Midbrain (tissue), 1 donor: ENCODE results near the gene PHTF2.
"Not testable (repeated sequence)": the region's sequence is repeated elsewhere in the genome, so short reads cannot be mapped to it uniquely, and the experiment has no call there.

ENCODE experiments used
- DNase-seq: peaks from one replicate; lab custom pipeline; 2025; lab: John Stamatoyannopoulos, UW

The PHTF2 gene

DNA sequence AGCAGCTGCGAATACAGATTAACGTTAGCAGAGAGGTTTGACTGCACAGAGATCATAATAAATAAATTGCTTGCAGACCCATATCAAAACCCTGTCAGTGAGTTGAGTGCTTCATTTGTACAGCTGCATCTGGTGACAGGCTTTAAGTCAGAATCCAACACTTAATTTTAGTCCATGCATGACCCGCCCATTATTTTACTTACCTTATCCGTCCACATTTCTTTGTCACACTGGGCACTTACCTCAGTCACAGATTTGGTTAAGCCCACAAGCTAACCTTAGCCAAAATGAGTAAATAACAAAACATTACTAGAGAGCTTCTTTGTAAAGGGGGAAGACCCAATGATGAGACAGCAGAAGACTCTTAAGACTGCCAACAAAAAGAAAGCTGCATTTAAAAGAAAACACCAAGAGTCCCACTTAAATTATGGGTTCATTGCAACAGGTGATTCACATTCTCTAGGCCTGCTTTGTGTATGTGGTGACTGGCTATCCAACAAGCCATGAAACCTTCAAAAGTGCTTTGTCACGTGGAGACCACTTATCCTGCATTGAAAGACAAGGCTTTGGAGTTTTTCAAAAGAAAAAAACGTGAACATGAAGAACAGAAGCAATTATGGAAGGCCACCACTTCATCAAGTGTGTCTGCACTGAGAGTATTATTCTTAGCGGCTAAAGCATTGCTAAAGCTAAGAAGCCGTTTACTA is 32.2 kb downstream of the PHTF2 start:
- no peak for DNase-seq

GRCh38 chr7:77831481-77831880 is 32.9 kb downstream of the PHTF2 start:
- no peak for DNase-seq

DNA sequence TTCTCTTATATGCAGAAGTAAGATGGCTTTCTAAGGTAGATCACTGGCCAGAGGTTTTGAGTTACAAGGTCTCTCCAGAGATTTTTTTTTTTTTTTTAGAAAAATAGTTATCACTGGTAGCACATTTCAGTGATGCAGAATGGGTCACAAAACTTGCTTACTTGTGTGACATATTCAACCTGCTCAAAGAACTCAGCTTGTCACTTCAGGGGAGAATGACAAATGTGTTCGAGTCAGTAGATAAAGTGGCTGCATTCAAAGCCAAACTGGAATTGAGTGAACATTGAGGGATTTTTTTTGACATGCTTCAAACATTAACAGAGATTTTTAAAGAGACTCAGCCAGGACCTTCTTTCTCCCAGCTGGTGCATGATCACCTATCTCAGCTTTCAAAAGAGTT is 33.4 kb downstream of the PHTF2 start:
- no peak for DNase-seq

GRCh38 chr7:77833136-77833535 is 34.6 kb downstream of the PHTF2 start:
- DNase-seq, result no peak

GRCh38 chr7:77836425-77836824 is 37.9 kb downstream of the PHTF2 start:
- not testable (repeated sequence) for DNase-seq

- DNase-seq, result no peak
Measured at GRCh38 chr7:77837275-77837674, 38.7 kb downstream of the PHTF2 start.

GRCh38 chr7:77837966-77838365 is 39.4 kb downstream of the PHTF2 start:
- DNase-seq, result no peak

DNA sequence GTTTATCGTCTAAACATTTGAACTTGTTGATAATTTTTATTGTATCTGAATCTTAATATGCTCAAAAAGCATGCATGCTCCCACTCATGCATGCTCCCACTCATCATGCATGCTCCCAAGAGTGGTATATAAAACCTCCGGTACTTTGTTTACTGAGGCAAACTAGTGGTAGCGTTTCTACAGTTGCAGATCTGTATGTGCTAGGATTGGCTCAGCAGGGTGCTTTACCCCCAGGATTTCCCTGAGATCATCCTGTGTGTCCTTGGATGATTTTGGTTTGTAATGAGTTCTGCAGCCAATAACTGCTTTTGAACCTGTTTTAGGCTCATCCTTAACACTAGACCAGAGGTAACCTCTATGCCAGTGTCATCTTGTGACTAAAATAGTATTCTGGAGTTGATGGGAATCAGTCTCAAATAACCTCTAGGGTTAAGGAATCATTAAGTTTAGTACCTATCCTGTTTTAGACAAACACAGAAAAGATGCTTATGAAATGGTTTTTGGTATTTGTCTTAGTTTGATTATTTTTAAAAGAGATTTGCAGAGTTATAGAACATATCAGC is 40.4 kb downstream of the PHTF2 start:
- no peak for DNase-seq

- DNase-seq, result no peak
Measured at GRCh38 chr7:77839919-77840318, 41.3 kb downstream of the PHTF2 start.

DNA sequence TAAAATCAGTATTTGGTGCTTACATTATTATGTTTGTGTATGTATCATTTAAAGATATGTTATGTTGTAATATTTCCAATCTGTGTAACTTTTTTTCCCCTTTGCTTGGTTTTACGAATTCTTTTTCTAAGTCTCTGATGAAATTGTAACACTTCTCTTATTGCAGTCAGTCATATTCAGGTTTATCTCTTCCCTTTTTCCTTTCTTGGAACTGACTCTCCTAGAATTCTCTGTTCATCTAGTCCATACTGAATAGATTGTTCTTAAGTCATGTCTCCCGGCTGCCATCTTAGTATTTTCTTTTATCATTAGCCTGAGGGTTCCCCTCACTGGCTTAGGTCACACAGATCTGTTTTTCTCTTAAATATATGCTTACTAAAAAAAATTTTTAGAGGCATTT is 44.6 kb downstream of the PHTF2 start:
- DNase-seq, result no peak

DNA sequence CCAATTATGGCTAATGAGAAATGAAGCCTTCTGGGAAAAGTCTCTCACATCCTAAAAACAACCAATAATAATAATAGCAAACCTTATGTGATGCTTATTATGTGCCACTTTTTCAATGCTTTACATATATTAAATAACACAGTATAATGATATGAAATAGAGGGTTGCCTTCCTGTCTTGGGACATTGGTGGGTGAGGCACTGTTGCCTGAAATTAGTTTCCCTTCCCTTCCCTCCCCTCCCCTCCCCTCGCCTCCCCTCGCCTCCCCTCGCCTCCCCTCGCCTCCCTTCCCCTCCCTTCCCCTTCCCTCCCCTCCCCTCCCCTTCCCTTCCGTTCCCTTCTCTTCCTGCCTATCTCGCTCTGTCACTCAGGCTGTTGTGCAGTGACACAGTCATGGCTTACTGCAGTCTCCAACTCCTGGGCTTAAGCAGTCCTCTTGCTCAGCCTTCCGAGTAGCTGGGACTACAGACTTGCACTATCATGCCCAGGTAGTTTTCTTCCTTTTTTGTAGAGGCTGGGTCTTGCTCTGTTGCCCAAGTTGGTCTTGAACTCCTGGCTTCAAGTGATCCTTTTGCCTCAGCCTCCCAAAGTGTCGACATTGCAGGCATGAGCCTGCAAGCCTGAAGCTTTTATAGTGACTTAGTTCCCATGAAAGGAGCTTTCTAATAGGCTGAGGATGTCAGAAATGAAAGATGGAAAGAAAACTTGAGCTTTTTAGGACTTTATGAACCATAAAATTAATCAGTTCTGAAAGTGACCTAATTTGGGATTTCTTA is 47.9 kb downstream of the PHTF2 start:
- DNase-seq, result no peak

DNA sequence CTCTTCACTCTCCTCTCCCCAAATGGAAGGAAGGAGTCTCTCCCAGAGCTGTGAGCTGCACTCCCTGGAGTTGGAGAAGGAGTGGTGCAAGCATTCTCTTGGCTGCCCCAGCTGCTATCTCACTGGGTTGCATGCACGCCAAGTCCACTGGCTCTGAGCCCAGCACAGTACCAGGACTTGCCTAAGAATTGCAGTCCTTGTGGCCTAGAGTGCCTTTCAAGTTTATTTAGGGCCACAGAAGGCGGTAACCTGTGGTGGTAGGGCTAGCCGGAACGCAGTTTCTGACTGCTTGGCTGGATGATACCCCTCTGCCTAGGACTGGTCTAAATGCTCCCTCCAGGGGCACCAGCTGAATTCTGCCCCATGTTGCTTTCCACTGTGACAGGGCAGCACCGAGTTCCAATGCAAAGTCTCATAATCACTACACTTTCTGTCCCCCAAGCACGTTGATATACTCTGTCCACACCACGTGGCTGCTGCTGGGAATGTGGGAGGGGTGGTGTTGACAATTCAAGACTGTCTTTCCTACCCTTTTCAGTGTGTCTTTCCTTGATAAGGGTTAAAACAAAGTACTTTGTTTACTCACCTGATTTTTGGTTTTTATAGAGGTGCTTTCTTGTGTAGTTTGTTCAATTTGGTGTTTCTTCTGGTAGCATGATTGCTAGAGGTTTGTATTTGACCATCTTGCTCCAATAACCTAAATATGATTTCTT is 57.0 kb downstream of the PHTF2 start:
- DNase-seq, result no peak

DNA sequence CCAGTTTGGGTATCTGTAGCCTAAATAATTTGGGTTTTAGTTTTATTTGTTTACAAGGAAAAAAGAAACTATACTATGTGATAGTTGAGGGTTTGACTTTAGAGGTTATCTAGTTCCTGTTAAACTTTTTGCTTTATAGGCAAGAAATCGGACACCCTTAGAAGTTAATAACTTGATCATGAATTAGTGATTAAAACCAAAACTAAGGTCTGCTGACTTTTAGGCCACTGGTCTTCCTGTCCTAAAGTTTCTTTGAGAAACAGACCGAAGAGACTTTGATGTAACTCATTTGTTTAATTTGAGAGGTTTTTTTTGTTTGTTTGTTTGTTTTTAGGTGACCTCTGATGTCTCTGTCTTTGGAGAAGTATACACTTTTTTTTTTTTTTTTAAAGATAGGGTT is 59.7 kb downstream of the PHTF2 start:
- no peak for DNase-seq

DNA sequence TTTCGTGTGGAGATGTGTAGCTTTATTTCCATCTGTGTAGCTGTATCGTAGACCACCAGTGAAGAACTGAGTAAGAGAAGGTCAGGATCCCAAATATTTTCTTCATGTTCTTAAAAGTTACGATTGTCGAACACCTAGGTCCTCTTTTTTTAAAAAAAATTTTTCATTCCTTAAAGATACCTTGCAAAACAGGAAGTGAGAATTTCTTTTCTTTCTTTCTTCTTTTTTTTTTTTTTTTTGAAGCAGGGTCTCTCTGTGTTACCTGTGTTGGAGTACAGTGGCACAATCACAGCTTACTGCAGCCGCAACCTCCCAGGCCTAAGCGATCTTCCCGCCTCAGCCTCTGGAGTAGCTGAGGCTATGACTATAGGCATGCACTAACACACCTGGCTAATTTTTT is 60.8 kb downstream of the PHTF2 start:
- DNase-seq, result no peak

DNA sequence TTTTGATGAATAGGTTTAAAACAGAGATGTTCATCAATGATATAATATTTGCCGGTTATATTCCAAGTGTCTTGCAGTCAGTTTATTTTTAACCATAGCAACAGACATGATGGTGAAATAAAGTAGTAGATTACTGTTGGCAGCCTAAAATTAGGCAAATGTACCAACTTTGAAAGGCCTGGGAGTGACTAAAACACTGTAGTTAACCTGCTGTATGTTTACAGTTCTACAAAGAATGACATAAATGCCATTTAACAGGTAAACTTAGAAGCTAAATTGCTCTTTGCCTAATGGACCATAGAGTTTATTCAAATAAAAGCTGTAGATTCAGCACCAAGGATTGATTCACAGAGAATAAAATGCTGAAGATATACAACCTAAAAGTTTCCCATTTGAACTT is 64.1 kb downstream of the PHTF2 start:
- DNase-seq, result no peak

DNA sequence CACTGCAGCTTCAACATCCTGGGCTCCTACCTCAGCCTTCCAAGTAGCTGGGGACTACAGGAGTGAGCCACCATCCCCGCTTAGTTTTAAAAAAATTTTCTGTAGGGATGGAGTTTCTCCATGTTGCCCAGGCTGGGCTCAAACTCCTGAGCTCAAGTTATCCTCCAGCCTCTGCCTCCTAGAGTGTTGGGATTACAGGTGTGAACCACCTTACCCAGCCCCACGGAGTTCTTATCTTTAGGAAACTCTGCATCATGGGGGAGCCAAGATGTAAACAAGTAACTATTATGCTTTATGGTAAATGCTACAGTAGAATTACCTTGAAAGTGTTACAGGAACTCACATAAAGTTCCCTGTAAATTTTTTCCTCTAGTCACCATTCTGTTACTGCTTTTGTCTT is 65.3 kb downstream of the PHTF2 start:
- no peak for DNase-seq

DNA sequence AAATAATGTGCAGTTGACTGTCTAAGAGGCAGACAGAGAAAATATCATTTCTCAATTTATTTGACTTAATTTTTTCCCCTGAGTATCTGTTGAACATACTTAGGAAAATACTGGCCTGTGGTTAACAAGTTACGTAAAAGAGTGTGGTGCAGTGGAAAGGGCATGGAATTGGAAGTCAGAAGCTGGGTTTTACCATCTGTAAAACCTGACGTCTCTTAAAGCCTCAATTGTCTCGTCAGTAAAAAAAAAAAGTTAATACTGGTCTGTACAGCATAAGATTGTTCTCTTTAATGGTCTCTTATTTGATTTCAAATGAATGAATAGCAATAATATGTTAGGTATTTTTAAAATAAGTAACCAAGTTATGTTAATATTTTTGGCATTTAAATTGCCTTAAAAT is 67.8 kb downstream of the PHTF2 start:
- no peak for DNase-seq

- no peak for DNase-seq
Measured at GRCh38 chr7:77866786-77867536, 68.4 kb downstream of the PHTF2 start.

DNA sequence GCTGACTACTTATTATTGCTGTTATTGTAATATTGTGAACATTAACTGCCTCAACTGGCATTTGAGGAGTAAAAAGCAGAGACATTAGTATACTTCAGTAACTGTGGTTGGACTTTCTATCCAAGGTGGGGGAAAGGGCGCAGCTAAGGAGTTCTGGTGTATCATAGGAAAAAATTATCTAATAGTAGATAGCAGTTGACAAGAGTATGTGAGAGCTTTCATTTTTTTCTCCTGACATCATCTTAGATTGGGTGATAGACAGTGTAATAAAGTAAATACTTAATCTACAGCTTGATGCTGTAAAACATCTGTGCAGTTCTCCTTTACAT is 68.9 kb downstream of the PHTF2 start:
- no peak for DNase-seq

GRCh38 chr7:77872256-77872655 is 73.7 kb downstream of the PHTF2 start:
- DNase-seq, result not testable (repeated sequence)

- not testable (repeated sequence) for DNase-seq
Measured at GRCh38 chr7:77873416-77874327, 75.1 kb downstream of the PHTF2 start.
